GM19035 (cell line): ENCODE measurements around the gene USP15.
"Not testable (repeated sequence)": the region's sequence is repeated elsewhere in the genome, so short reads cannot be mapped to it uniquely, and the experiment has no call there.

ENCODE experiments used
- ATAC-seq: cut with Tn5 transposase; IDR thresholded peaks from one replicate; pipeline ENCODE4 v1.9.1; 2021; ENCODE audit not compliant: unreplicated experiment

Gene USP15

GRCh38 chr12:62365846-62366245, 105.6 kb downstream of the USP15 start:
- not testable (repeated sequence) for ATAC-seq

GRCh38 chr12:62368430-62369223, 108.4 kb downstream of the USP15 start:
- ATAC-seq, result not testable (repeated sequence)

- no peak for ATAC-seq
Observed at GRCh38 chr12:62370189-62370588, 110.0 kb downstream of the USP15 start.

- no peak for ATAC-seq
Observed at GRCh38 chr12:62371661-62372060, 111.5 kb downstream of the USP15 start.

- no peak for ATAC-seq
Observed at GRCh38 chr12:62372134-62372533, 111.9 kb downstream of the USP15 start.

GRCh38 chr12:62372825-62373224, 112.6 kb downstream of the USP15 start:
- ATAC-seq, result no peak

GRCh38 chr12:62375603-62376002, 115.4 kb downstream of the USP15 start:
- no peak for ATAC-seq

- ATAC-seq, result no peak
Observed at GRCh38 chr12:62379026-62379722, 119.0 kb downstream of the USP15 start.

- no peak for ATAC-seq
Observed at GRCh38 chr12:62379723-62380045, 119.5 kb downstream of the USP15 start.

GRCh38 chr12:62382526-62382925, 122.3 kb downstream of the USP15 start:
- no peak for ATAC-seq

GRCh38 chr12:62396750-62397149, 136.5 kb downstream of the USP15 start:
- ATAC-seq, result no peak

GRCh38 chr12:62400135-62400534, 139.9 kb downstream of the USP15 start:
- no peak for ATAC-seq

- no peak for ATAC-seq
Observed at GRCh38 chr12:62401631-62402030, 141.4 kb downstream of the USP15 start.

GRCh38 chr12:62403031-62403430, 142.8 kb downstream of the USP15 start:
- ATAC-seq, result no peak

GRCh38 chr12:62407587-62407986, 147.4 kb downstream of the USP15 start:
- no peak for ATAC-seq

GRCh38 chr12:62409068-62409467, 148.9 kb downstream of the USP15 start:
- no peak for ATAC-seq

GRCh38 chr12:62414180-62414579, 154.0 kb downstream of the USP15 start:
- ATAC-seq, result no peak

- ATAC-seq, result no peak
Observed at GRCh38 chr12:62426089-62426488, 165.9 kb downstream of the USP15 start.

- ATAC-seq, result no peak
Observed at GRCh38 chr12:62429457-62429856, 169.3 kb downstream of the USP15 start.

- ATAC-seq, result peak; percentile 43
Observed at GRCh38 chr12:62434494-62435302, 174.5 kb downstream of the USP15 start.

- ATAC-seq, result peak; percentile 64
Observed at GRCh38 chr12:62435303-62436163, 175.3 kb downstream of the USP15 start.
